DND-41 (cell line): ENCODE data around the gene GLI2.

Source experiments
- EZH2 ChIP-seq: IDR thresholded peaks from 3 replicates; pipeline ENCODE4 v1.6.1; 2012; ENCODE audit warnings: borderline replicate concordance, low read depth, mild to moderate bottlenecking, moderate library complexity, low read length, inconsistent platforms; ENCODE audit not compliant: severe bottlenecking
- TF ChIP-seq, protein P1 (sequence below): IDR thresholded peaks from 2 replicates; pipeline ENCODE4 v1.5.1; 2012; ENCODE audit warnings: borderline replicate concordance, low read length, moderate library complexity, mild to moderate bottlenecking; ENCODE audit not compliant: poor library complexity, severe bottlenecking; ENCODE audit errors: extremely low read depth

DNA sequence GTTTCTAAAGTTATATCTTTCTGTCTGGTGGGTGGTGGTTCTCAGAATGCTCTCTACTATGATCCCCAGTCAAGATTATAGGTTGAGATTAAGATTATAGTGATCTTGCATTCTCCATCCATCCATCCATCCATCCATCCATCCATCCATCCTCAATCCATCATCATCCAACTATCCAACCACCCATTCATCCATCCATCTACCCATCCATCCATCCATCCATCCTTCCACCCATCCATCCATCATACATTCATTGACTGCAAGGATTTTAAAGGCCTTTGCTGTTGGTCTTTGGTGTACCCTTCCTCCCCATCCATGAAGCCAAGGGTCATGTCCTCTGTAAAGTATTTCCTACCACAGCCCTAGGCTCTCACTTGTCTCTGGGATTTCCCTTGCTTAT lies 13.1 kb downstream of the GLI2 start:
- TF ChIP-seq, protein P1, sequence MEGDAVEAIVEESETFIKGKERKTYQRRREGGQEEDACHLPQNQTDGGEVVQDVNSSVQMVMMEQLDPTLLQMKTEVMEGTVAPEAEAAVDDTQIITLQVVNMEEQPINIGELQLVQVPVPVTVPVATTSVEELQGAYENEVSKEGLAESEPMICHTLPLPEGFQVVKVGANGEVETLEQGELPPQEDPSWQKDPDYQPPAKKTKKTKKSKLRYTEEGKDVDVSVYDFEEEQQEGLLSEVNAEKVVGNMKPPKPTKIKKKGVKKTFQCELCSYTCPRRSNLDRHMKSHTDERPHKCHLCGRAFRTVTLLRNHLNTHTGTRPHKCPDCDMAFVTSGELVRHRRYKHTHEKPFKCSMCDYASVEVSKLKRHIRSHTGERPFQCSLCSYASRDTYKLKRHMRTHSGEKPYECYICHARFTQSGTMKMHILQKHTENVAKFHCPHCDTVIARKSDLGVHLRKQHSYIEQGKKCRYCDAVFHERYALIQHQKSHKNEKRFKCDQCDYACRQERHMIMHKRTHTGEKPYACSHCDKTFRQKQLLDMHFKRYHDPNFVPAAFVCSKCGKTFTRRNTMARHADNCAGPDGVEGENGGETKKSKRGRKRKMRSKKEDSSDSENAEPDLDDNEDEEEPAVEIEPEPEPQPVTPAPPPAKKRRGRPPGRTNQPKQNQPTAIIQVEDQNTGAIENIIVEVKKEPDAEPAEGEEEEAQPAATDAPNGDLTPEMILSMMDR: no peak
- no peak for TF ChIP-seq EZH2
